GM12878 (cell line): ENCODE data around the gene CALR. TPM values are rescaled to one million over a fixed set of nuclear protein-coding genes. Genes with fewer than 3 reads are reported as not detected.

Experiments used
- BACH1 ChIP-seq: fragments of 450-650 bp; IDR thresholded peaks from 2 replicates; pipeline ENCODE4 v1.6.1; 2017; ENCODE audit warnings: mild to moderate bottlenecking, borderline replicate concordance
- CBX5 ChIP-seq: sonication (generic); IDR thresholded peaks from 2 replicates; pipeline ENCODE4 v1.6.1; 2016; ENCODE audit warnings: low read depth, moderate library complexity, mild to moderate bottlenecking, inconsistent platforms
- E2F8 ChIP-seq: fragments of 450-650 bp; IDR thresholded peaks from 2 replicates; pipeline ENCODE4 v1.6.1; 2018; ENCODE audit warnings: mild to moderate bottlenecking, low read depth, moderate library complexity; ENCODE audit not compliant: partially characterized antibody
- EGR1 ChIP-seq, 2 experiments: IDR thresholded peaks; 1 replicate in 1 of 2; 2 replicates in 1 of 2; pipeline ENCODE4 v1.6.1; 2011 to 2012; ENCODE audit warnings: low read depth in 2 of 2, low read length in 2 of 2, borderline replicate concordance in 1 of 2, mild to moderate bottlenecking in 1 of 2, moderate library complexity in 1 of 2
- EZH2 ChIP-seq: IDR thresholded peaks from 2 replicates; pipeline ENCODE4 v1.6.1; 2012; ENCODE audit warnings: low read depth, mild to moderate bottlenecking, control low read depth, inconsistent platforms, low read length, borderline replicate concordance; ENCODE audit not compliant: control insufficient read depth
- GABPA ChIP-seq: IDR thresholded peaks from 2 replicates; pipeline ENCODE4 v1.6.1; 2014; ENCODE audit warnings: antibody characterized with exemption, low read depth, mild to moderate bottlenecking, inconsistent platforms
- HDAC2 ChIP-seq: fragments of 200-600 bp; sonication (generic); IDR thresholded peaks from 2 replicates; pipeline ENCODE4 v1.6.1; 2017
- JUNB ChIP-seq: IDR thresholded peaks from 2 replicates; pipeline ENCODE4 v1.6.1; 2016; ENCODE audit warnings: antibody characterized with exemption, mild to moderate bottlenecking
- KAT2A ChIP-seq: conservative IDR thresholded peaks from 2 replicates; pipeline ENCODE4 v1.6.1; 2011; ENCODE audit warnings: low read depth, low read length; ENCODE audit not compliant: control insufficient read depth
- KLF5 ChIP-seq: fragments of 450-650 bp; IDR thresholded peaks from 2 replicates; pipeline ENCODE4 v1.6.1; 2014; ENCODE audit warnings: mild to moderate bottlenecking; ENCODE audit not compliant: partially characterized antibody
- LARP7 ChIP-seq: fragments of 450-650 bp; IDR thresholded peaks from 2 replicates; pipeline ENCODE4 v1.6.1; 2017; ENCODE audit warnings: mild to moderate bottlenecking
- MAX ChIP-seq: IDR thresholded peaks from 2 replicates; pipeline ENCODE4 v1.6.1; 2012; ENCODE audit warnings: low read depth, low read length, improper control_type of control experiment
- NR2C2 ChIP-seq: IDR thresholded peaks from 2 replicates; pipeline ENCODE4 v1.6.1; 2011; ENCODE audit warnings: borderline replicate concordance, low read depth; ENCODE audit not compliant: control insufficient read depth, insufficient read length
- SIN3A ChIP-seq: IDR thresholded peaks from 2 replicates; pipeline ENCODE4 v1.6.1; 2012; ENCODE audit warnings: low read depth, low read length, improper control_type of control experiment
- SIX5 ChIP-seq: IDR thresholded peaks from 2 replicates; pipeline ENCODE4 v1.6.1; 2011; ENCODE audit warnings: mild to moderate bottlenecking, low read depth, low read length, moderate library complexity; ENCODE audit not compliant: severe bottlenecking
- SREBF2 ChIP-seq: IDR thresholded peaks from 2 replicates; pipeline ENCODE4 v1.6.1; 2012; ENCODE audit warnings: mild to moderate bottlenecking, low read length
- TBL1XR1 ChIP-seq: IDR thresholded peaks from 2 replicates; pipeline ENCODE4 v1.6.1; 2012; ENCODE audit warnings: low read depth, low read length, improper control_type of control experiment
- USF1 ChIP-seq: IDR thresholded peaks from 2 replicates; pipeline ENCODE4 v1.6.1; 2011; ENCODE audit warnings: borderline replicate concordance, low read depth, mild to moderate bottlenecking, moderate library complexity, mixed read lengths, low read length; ENCODE audit not compliant: insufficient read depth; ENCODE audit errors: extremely low read length
- ZNF274 ChIP-seq: IDR thresholded peaks from one replicate; pipeline ENCODE4 v1.8.0; 2011; ENCODE audit not compliant: insufficient read length, insufficient read depth
- polyA plus RNA-seq, 11 experiments: library from polyadenylated mRNA; depleted of rRNA in 4 of 11; unstranded in 6 of 11; stranded (reverse) in 5 of 11; fragments of >200 nt; fragmentation: Nextera tagmentation in 4 of 11; fragmentation: Illumina TruSeq in 1 of 11; extraction: Ambion mirVana in 4 of 11; extraction: Trizol in 1 of 11; gene quantifications; 1 replicate in 1 of 11; 2 replicates in 10 of 11; pipeline versions ENCODE4 v1.2.1 to v1.2.3, GENCODE V29; 2011 to 2016; ENCODE audit warnings: inconsistent platforms in 2 of 11, missing spikeins in 2 of 11, low read depth in 1 of 11
- total RNA-seq, 4 experiments: library from RNA; depleted of rRNA in 3 of 4; stranded (reverse); fragments of >200 nt in 3 of 4; fragmentation: Illumina TruSeq in 1 of 4; extraction: Trizol in 1 of 4; gene quantifications; 2 replicates each; pipeline versions ENCODE4 v1.2.1 to v1.2.3, GENCODE V29; 2013 to 2021
- TF ChIP-seq, protein P1 (sequence below): fragments of 450-650 bp; formaldehyde crosslinking; IDR thresholded peaks from 2 replicates; pipeline ENCODE4 v1.4.0; 2022; ENCODE audit warnings: mild to moderate bottlenecking, moderate library complexity
- TF ChIP-seq, protein P2 (sequence below): IDR thresholded peaks from 2 replicates; pipeline ENCODE4 v1.6.1; 2011; ENCODE audit warnings: borderline replicate concordance, low read depth, mild to moderate bottlenecking, moderate library complexity, low read length; ENCODE audit not compliant: insufficient read depth, poor library complexity, severe bottlenecking

CALR gene
- total and polyA plus RNA-seq, 10 of the 15 experiments (the other 5 are each of a cell fraction or from before 2014, with no cell fraction given) = 202 to 1,451 (median 749) TPM

DNA sequence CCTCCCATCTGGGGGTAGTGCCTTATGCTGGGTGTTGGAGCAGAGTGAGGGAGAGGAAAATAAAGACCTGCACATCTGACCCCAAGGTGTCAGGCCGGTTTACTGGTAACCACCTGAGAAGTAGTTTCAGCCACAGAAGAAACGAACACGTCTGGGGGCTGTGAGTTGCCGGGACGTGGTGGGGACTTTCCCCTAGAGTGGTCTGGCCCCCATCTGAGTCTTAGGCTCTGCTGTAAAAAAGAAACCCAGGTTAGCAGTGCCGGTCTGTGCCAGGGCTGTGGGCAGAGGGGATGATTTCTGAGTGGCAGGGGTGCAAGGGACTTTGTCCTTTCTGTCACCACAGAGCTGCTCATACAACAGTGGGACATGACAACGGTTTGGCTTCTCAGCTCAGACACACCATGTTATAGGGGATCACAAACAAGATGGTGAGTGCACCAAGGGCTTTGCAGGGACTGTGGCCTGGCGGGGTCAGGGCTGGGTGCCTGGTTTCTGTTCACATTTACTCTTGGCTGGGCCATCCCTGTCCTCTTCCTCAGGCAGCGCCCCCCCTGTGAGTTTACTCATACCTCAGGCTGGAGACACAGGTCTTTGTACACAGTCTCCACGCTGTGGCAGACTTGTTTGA is 38.4 kb upstream of the CALR start (continued):
- TF ChIP-seq, protein P1, sequence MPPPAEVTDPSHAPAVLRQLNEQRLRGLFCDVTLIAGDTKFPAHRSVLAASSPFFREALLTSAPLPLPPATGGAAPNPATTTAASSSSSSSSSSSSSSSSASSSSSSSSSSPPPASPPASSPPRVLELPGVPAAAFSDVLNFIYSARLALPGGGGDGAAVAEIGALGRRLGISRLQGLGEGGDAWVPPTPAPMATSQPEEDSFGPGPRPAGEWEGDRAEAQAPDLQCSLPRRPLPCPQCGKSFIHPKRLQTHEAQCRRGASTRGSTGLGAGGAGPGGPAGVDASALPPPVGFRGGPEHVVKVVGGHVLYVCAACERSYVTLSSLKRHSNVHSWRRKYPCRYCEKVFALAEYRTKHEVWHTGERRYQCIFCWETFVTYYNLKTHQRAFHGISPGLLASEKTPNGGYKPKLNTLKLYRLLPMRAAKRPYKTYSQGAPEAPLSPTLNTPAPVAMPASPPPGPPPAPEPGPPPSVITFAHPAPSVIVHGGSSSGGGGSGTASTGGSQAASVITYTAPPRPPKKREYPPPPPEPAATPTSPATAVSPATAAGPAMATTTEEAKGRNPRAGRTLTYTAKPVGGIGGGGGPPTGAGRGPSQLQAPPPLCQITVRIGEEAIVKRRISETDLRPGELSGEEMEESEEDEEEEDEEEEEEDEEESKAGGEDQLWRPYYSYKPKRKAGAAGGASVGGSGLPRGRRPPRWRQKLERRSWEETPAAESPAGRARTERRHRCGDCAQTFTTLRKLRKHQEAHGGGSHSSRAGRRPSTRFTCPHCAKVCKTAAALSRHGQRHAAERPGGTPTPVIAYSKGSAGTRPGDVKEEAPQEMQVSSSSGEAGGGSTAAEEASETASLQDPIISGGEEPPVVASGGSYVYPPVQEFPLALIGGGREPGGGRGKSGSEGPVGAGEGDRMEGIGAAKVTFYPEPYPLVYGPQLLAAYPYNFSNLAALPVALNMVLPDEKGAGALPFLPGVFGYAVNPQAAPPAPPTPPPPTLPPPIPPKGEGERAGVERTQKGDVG (CRISPR knock-in tag) = no peak
- peak; percentile 31; the same call in 1 of the 2 replicates for TF ChIP-seq BACH1
- no peak for TF ChIP-seq KAT2A
- no peak for TF ChIP-seq SIX5
- TF ChIP-seq NR2C2 = no peak
- TF ChIP-seq MAX = no peak
- no peak for TF ChIP-seq JUNB
- TF ChIP-seq SREBF2 = no peak
- TF ChIP-seq TBL1XR1 = peak; percentile 84; the same call in 1 of the 2 replicates
- TF ChIP-seq SIN3A = no peak
- no peak for TF ChIP-seq CBX5
- no peak for TF ChIP-seq ZNF274
- no peak for TF ChIP-seq EZH2
- TF ChIP-seq GABPA = no peak
- TF ChIP-seq, protein P2, sequence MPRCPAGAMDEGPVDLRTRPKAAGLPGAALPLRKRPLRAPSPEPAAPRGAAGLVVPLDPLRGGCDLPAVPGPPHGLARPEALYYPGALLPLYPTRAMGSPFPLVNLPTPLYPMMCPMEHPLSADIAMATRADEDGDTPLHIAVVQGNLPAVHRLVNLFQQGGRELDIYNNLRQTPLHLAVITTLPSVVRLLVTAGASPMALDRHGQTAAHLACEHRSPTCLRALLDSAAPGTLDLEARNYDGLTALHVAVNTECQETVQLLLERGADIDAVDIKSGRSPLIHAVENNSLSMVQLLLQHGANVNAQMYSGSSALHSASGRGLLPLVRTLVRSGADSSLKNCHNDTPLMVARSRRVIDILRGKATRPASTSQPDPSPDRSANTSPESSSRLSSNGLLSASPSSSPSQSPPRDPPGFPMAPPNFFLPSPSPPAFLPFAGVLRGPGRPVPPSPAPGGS = peak; percentile 89
- no peak for TF ChIP-seq EGR1 (IDR thresholded peaks at IDR 0.05; ENCODE audit: borderline replicate concordance in 1 of 2, low read depth in 2 of 2, low read length in 2 of 2)
- no peak for TF ChIP-seq USF1
- no peak for TF ChIP-seq E2F8
- no peak for TF ChIP-seq KLF5
- peak; percentile 33; the same call in 1 of the 2 replicates for TF ChIP-seq LARP7
- TF ChIP-seq HDAC2 = no peak
